ENCODE measurements around the gene REG3A.

REG3A gene

GRCh38 chr2:79122676-79123075, 36.9 kb downstream of the REG3A start:
- no peak for DNase-seq (ENCODE audit: low spot score)

DNA sequence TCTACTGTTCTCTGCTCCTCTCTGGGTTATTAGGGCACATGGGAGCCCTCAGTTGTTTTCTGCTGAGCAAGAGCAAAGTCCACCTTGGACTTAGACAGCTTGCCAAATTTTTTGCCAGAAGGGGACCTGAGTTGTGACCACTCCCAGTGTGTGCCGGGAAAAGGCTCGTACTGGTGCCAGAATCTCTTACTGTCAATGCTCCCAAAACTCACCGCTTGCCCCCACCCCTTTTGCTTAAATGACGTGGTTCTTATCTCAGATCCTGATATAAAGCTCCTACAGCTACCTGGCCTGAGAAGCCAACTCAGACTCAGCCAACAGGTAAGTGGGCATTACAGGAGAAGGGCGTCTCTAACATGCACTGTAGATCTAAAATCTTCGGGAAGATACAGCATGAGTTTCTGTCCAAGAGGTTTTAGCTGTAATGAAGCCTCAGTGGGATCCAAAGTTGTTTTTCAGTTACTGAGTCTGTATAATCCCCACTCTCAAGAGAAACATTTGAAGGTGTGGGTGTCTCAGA, 39.3 kb downstream of the REG3A start, which contains the start of gene REG1A:
TSS of gene REG1A (plus strand) at position 295 of the 520 bp plus-strand sequence. CDS start 374 bp downstream, outside the sequence.
- no peak for DNase-seq (ENCODE audit: low spot score)

DNA sequence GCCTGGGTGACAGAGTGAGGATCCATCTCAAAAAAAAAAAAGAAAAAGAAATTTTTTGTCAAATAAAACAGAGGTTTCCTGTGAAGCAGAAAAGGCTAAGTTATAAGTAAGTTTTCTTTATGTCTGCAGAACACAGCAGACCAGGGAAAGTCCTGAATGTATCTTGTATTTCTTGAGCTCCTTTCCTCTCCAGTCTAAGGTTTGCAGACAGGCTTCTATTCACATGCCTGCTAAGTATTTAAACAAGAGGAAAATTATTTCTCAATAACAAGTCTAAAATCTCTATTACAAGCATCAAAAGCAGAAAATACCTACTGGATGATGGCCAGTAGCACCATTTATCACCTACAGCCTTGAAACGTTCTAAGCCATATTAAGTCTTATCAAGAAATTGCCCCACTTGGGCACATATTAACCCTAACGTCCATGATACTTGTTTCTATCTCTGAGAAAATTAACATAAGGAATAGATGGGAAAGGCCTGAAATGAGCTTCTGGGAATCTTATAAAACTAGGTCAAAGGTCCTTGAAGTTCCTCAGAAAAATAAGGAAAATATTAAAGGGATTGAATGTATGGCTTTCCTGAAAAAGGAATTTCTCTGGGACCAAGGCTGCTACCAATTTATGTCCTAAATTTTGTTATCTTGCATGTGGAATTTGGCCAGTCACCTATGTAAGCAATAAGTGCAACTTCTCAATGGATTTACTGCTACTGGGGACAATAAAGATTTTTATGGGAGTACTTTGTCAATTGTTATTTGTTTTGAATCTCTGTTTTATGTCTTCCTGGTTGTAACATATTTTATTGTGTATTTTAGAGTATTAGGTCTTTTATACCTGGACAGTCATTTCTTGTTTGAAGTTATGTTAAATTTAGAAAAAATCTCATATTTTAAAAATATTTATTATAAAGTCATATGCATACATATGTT, 42.3 kb downstream of the REG3A start:
- DNase-seq (ENCODE audit: low spot score) = no peak

- no peak for DNase-seq (ENCODE audit: low spot score)
Observed at GRCh38 chr2:79114797-79115494, 44.6 kb downstream of the REG3A start.

DNA sequence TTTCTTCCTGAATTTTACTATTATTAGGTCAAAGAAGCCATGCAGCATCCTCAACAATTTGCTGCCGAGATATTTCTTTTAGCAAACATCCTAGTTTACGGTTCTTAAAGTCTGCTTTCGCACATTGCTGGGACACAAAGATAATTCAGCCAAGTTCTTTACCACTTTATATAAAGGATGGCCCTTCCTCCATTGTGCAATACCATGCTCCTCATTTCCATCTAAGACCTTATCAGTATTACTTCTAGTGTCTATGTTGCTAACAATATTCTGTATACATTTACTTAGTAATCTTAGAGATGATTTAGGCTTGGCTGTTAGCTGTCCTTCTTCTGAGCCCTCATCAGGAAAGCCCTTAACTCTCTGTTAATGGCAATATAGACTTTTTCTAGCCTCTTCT, 47.3 kb downstream of the REG3A start:
- no peak for DNase-seq (ENCODE audit: low spot score)
